ENCODE measurements around the gene CAPRIN2.

The CAPRIN2 gene

GRCh38 chr12:30700216-30700900, 54.4 kb downstream of the CAPRIN2 start:
- no peak overlapping the region for H3K27ac ChIP-seq
- H3K9me3 ChIP-seq (replicated peaks in 1 of 11), result no peaks in the 10 kb centered on the region
- no peak overlapping the region for H3K9ac ChIP-seq
- H4K20me1 ChIP-seq, result no peaks in the 10 kb centered on the region
- H3K4me2 ChIP-seq, result no peak overlapping the region
- H3K4me1 ChIP-seq, result peaks cover 0 to 7% (median 5%) of the 10 kb centered on the region in 10 experiments; a peak in 8 of 20 replicates
- TF ChIP-seq Cebpa-rat (IDR thresholded peaks at IDR 0.05), result no peak
- no peak overlapping the region for H3K4me3 ChIP-seq
- H3K27me3 ChIP-seq, result no peaks in the 10 kb centered on the region
- H3K36me3 ChIP-seq, result no peaks in the 10 kb centered on the region

- Histone ChIP-seq H3K9me3 (replicated peaks in 1 of 11) (no peaks in the 10 kb centered on the region), H3K4me2 (no peak overlapping the region), H3K4me1 (peaks cover 14 to 23% (median 21%) of the 10 kb centered on the region in 10 experiments), H3K9ac (no peak overlapping the region), H3K36me3 (no peaks in the 10 kb centered on the region), H3K4me3 (no peak overlapping the region), H3K27ac (no peak overlapping the region), H4K20me1 (peaks cover 0 to 17% (median 9%) of the 10 kb centered on the region in 11 experiments; a peak in 8 of 22 replicates), H3K27me3 (no peaks in the 10 kb centered on the region)
- no peak for TF ChIP-seq Cebpa-rat (IDR thresholded peaks at IDR 0.05)
These were observed 56.4 kb downstream of the CAPRIN2 start for GRCh38 chr12:30698346-30698745.

- Histone ChIP-seq H3K9ac (no peak overlapping the region), H3K4me3 (no peak overlapping the region), H3K27me3 (no peaks in the 10 kb centered on the region), H3K4me1 (peaks cover 22 to 31% (median 25%) of the 10 kb centered on the region in 10 experiments), H3K36me3 (0 out of 22 replicates have a peak, but pooled peaks cover 0 to 5% (median 0%) of the 10 kb centered on the region in 11 experiments), H4K20me1 (peaks cover 0 to 31% (median 12%) of the 10 kb centered on the region in 11 experiments; a peak in 10 of 22 replicates), H3K4me2 (peak overlapping the region in 3 of 11 experiments; percentile 57 to 85 (median 77); a peak in 7 of 22 replicates), H3K9me3 (replicated peaks in 1 of 11) (no peaks in the 10 kb centered on the region), H3K27ac (no peak overlapping the region)
- no peak for TF ChIP-seq Cebpa-rat (IDR thresholded peaks at IDR 0.05)
These were observed 57.8 kb downstream of the CAPRIN2 start for GRCh38 chr12:30696943-30697342.

- H3K27ac ChIP-seq, result peak overlapping the region in 10 of 11 experiments; percentile 84 to 94 (median 90); a peak in 18 of 22 replicates
- TF ChIP-seq Cebpa-rat (IDR thresholded peaks at IDR 0.05), result no peak
These were observed 58.3 kb downstream of the CAPRIN2 start for GRCh38 chr12:30696486-30696885.

GRCh38 chr12:30696103-30696408, 58.7 kb downstream of the CAPRIN2 start:
- H3K4me2 ChIP-seq, result peak overlapping the region; percentile 57 to 92 (median 81)
- H3K36me3 ChIP-seq, result 0 out of 22 replicates have a peak, but pooled peaks cover 0 to 5% (median 0%) of the 10 kb centered on the region in 11 experiments
- H3K4me3 ChIP-seq, result peak overlapping the region; percentile 87 to 100 (median 96)
- peaks cover 22 to 32% (median 28%) of the 10 kb centered on the region in 10 experiments for H3K4me1 ChIP-seq
- TF ChIP-seq Cebpa-rat (IDR thresholded peaks at IDR 0.05), result no peak
- no peaks in the 10 kb centered on the region for H3K9me3 ChIP-seq (replicated peaks in 1 of 11)
- no peaks in the 10 kb centered on the region for H3K27me3 ChIP-seq
- peak overlapping the region; percentile 89 to 99 (median 93) for H3K9ac ChIP-seq
- H3K27ac ChIP-seq, result peak overlapping the region; percentile 84 to 94 (median 90)
- H4K20me1 ChIP-seq, result peaks cover 0 to 38% (median 19%) of the 10 kb centered on the region in 11 experiments; a peak in 11 of 22 replicates

More at GRCh38 chr12:30696486-30696885, 58.3 kb downstream of the CAPRIN2 start:
- peaks cover 0 to 34% (median 15%) of the 10 kb centered on the region in 11 experiments; a peak in 11 of 22 replicates for H4K20me1 ChIP-seq
- no peaks in the 10 kb centered on the region for H3K9me3 ChIP-seq (replicated peaks in 1 of 11)
- H3K4me2 ChIP-seq, result peak overlapping the region; percentile 57 to 92 (median 81)
- 0 out of 22 replicates have a peak, but pooled peaks cover 0 to 5% (median 0%) of the 10 kb centered on the region in 11 experiments for H3K36me3 ChIP-seq
- peaks cover 22 to 31% (median 25%) of the 10 kb centered on the region in 10 experiments for H3K4me1 ChIP-seq
- H3K9ac ChIP-seq, result peak overlapping the region in 6 of 11 experiments; percentile 89 to 97 (median 92); a peak in 8 of 22 replicates
- H3K27me3 ChIP-seq, result no peaks in the 10 kb centered on the region
- H3K4me3 ChIP-seq, result peak overlapping the region; percentile 87 to 100 (median 96); a peak in 18 of 20 replicates

GRCh38 chr12:30695199-30696102, 59.3 kb downstream of the CAPRIN2 start, which contains the start of gene IPO8:
Gene IPO8 (minus strand): TSS chr12:30695869. CDS start chr12:30695647, 222 bp downstream.
- Histone ChIP-seq H4K20me1 (peaks cover 0 to 44% (median 21%) of the 10 kb centered on the region in 11 experiments; a peak in 11 of 22 replicates), H3K4me1 (peaks cover 22 to 33% (median 28%) of the 10 kb centered on the region in 10 experiments), H3K4me3 (peak within 1 kb of the TSS; percentile 87 to 100 (median 96)), H3K36me3 (peaks cover 0 to 5% (median 0%) of the 10 kb centered on the region in 11 experiments; a peak in 1 of 22 replicates), H3K27me3 (no peaks in the 10 kb centered on the region), H3K9ac (peak within 1 kb of the TSS; percentile 89 to 99 (median 93)), H3K9me3 (replicated peaks in 1 of 11) (no peaks in the 10 kb centered on the region), H3K27ac (peak within 1 kb of the TSS; percentile 84 to 94 (median 90)), H3K4me2 (peak within 1 kb of the TSS; percentile 83 to 94 (median 92))
- no peak for TF ChIP-seq Cebpa-rat (IDR thresholded peaks at IDR 0.05)

- peak overlapping the region; percentile 83 to 94 (median 92) for H3K4me2 ChIP-seq
- peak overlapping the region; percentile 89 to 99 (median 93) for H3K9ac ChIP-seq
- H3K4me3 ChIP-seq, result peak overlapping the region; percentile 87 to 100 (median 96)
- H3K27me3 ChIP-seq, result no peaks in the 10 kb centered on the region
- H3K9me3 ChIP-seq (replicated peaks in 1 of 11), result no peaks in the 10 kb centered on the region
- H3K4me1 ChIP-seq, result peaks cover 22 to 33% (median 28%) of the 10 kb centered on the region in 10 experiments
- H4K20me1 ChIP-seq, result peaks cover 0 to 46% (median 21%) of the 10 kb centered on the region in 11 experiments; a peak in 11 of 22 replicates
- no peak for TF ChIP-seq Cebpa-rat (IDR thresholded peaks at IDR 0.05)
- peak overlapping the region; percentile 84 to 94 (median 90) for H3K27ac ChIP-seq
- peaks cover 0 to 12% (median 6%) of the 10 kb centered on the region in 11 experiments; a peak in 11 of 22 replicates for H3K36me3 ChIP-seq
These were observed 60.1 kb downstream of the CAPRIN2 start for GRCh38 chr12:30694412-30695198.

GRCh38 chr12:30692470-30692869, 62.3 kb downstream of the CAPRIN2 start:
- Histone ChIP-seq H3K9ac (no peak overlapping the region), H3K27me3 (no peaks in the 10 kb centered on the region), H3K27ac (no peak overlapping the region), H3K4me2 (peak overlapping the region in 6 of 11 experiments; percentile 10 to 94 (median 90); a peak in 5 of 22 replicates), H3K4me3 (no peak overlapping the region), H3K36me3 (peaks cover 0 to 26% (median 9%) of the 10 kb centered on the region in 11 experiments; a peak in 11 of 22 replicates), H3K4me1 (peaks cover 22 to 33% (median 28%) of the 10 kb centered on the region in 10 experiments), H4K20me1 (peaks cover 0 to 49% (median 21%) of the 10 kb centered on the region in 11 experiments; a peak in 11 of 22 replicates), H3K9me3 (replicated peaks in 1 of 11) (no peaks in the 10 kb centered on the region)
- TF ChIP-seq Cebpa-rat (IDR thresholded peaks at IDR 0.05), result no peak

Data from BLaER1 treated with 17β-estradiol and CSF1 and Interleukin-3, amounts not matched to agents 10 nM and 100 nM (cell line).